Right hindlimb (tissue), 1 donor: Measurements from ENCODE around the gene CMTM8.
A peak's percentile ranks its signal among the peaks of the same experiment; 100 is the strongest.
"Not testable (repeated sequence)": the region's sequence is repeated elsewhere in the genome, so short reads cannot be mapped to it uniquely, and the experiment has no call there.

Experiments used
- DNase-seq: peaks from one replicate; pipeline ENCODE4 v3.0.0-alpha.2; 2018

CMTM8 gene, protein sequence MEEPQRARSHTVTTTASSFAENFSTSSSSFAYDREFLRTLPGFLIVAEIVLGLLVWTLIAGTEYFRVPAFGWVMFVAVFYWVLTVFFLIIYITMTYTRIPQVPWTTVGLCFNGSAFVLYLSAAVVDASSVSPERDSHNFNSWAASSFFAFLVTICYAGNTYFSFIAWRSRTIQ

GRCh38 chr3:32238453-32239306 is at the start of gene CMTM8:
Gene CMTM8, plus strand, starts transcription at chr3:32238680. Its CDS starts 293 bp downstream, at chr3:32238973.
- DNase-seq: peak; percentile 69

DNA sequence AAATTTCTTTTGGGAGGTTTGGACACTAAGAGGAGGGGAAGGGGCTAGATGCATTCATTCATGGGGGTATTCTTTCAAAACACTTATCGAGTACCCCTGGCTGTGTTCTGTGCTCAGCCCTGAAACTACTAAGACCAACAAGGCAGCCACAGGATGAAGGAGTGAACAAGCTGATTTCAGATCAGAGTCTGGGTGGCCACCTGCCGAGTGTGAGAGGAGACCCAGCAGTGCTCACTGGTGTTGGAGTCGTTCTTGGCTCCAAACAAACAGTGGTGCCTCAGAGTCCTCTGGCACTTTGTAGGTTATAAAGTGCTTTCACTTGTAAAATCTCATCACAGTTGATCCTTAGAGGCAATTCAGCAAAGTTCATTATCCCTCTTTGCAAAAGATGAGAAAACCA is 48.8 kb upstream of the CMTM8 start:
- no peak for DNase-seq

DNA sequence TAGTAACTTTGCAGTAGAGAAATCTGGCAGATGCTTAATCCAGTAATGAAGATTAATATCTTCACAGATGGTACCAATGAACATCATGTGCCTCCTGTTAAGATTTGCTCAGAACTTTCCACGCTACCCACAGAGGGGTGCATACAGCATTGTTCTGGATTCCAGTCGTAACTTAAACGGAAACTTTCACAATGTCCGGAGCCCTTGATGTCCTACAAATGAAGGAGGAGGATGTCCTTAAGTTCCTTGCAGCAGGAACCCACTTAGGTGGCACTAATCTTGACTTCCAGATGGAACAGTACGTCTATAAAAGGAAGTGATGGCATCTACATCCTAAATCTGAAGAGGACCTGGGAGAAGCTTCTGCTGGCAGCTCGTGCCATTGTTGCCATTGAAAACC is 47.9 kb upstream of the CMTM8 start:
- not testable (repeated sequence) for DNase-seq

DNA sequence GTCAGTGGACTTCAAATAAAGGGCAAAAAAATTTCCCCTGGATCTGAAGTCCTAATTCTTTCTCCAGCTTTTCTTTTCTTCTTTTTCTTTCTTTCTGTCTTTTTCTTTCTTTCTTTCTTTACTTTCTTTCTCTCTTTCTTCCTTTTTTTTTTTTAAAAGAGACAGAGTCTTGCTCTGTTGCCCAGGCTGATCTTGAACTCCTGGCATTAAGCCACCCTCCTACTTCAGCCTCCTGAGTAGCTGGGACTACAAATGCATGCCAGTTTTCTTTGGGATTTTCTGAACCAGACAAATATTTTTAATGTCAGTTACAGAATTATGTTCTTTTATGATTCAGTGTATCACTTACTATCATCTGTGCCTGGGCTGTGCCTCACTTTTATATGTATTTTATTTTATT is 45.4 kb upstream of the CMTM8 start:
- DNase-seq: no peak

DNA sequence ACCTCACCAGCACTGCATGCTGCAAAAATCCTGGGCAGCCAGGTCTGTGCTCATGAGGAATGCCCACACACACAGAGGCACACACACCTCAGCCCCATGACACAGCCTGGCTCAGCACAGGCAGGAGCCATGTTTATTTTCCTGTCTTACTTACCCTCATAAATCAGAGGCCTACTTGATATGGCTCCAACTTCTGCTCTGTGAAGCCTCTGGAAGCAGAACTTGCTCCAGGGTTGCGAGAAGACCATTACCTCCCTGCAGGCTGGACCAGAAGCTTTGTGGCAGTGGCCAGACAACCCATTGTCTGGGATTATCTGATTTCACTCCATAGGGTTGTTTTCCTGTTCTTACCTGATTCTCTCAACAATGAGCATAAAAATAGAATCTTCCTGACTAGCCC is 43.8 kb upstream of the CMTM8 start:
- no peak for DNase-seq

- no peak for DNase-seq
Observed at GRCh38 chr3:32195995-32196540, 42.4 kb upstream of the CMTM8 start.

DNA sequence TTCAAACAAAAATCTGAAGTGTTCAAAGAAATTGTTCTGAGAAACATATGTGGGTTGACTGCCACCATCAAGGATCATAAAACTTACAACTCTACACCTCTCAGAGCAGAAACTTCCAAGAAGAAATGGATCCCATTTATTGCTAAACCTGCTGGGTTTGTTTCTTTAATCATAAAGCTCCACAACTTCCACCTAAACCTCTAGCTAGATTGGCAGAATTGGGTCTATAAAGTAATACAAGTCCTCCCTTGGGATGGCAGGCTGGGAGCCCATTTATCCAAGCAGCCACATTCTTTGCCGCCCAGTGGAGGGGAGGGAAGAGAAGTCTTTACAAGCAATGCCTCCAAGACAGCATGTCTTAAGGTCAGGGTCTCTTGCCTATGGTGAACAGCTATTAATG is 40.5 kb upstream of the CMTM8 start:
- no peak for DNase-seq

- no peak for DNase-seq
Observed at GRCh38 chr3:32198714-32199113, 39.8 kb upstream of the CMTM8 start.

GRCh38 chr3:32200490-32200889 is 38.0 kb upstream of the CMTM8 start:
- DNase-seq: peak; percentile 77

- no peak for DNase-seq
Observed at GRCh38 chr3:32200992-32201758, 37.3 kb upstream of the CMTM8 start.

DNA sequence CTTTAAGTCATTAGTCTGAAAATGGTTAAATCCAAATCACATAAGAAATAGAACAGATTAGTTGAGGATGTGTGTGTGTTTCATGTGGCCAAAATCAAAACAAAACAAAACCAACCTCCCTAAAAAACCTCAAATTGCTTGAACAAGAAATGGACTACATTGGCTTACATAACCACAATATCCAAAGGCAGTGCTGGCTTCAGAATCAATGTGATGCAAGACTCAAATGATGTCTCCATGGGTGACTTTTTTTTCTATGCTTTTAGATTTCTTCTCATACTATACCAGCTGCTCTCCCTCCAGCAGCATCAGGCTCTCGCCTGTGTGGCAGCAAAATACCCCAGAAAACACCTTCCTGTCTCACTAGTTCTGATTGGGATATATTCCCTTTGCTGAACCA is 36.0 kb upstream of the CMTM8 start:
- no peak for DNase-seq

DNA sequence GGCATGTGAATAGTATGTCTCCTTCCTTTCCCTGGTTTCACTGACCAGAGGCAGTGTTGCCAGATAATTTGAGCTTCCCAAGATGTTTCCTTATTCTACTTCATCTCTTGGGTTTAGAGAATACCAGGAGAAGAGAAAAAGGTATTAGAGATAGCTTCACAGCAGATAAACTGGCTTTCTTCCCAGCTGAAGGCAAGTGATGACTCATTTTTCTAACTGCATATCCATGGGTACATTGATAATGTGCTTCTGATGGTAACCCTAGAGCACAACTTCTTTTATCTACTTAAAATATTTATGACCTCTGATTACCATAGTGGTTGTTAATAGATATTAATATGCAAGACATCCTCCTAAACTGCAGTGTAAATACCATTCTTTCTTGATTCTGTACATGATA is 34.6 kb upstream of the CMTM8 start:
- no peak for DNase-seq

DNA sequence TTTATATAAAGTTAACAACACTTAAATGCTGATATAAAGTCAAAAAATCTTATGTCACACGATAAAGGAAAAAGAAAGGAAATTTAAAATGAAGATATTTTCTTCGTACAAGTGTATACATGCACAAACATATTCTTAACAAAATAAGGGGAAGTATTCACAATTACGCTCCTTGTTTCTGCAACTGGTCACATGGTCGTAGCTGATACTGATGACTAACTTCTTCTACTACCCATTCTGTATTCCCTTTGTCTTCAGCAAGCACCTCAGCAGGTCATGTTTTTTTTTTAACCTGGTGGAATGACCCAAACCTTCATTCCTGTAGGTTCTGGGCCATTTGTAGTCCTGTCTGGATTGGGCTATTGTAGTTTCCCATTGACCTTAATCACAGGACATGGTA is 30.0 kb upstream of the CMTM8 start:
- DNase-seq: no peak

DNA sequence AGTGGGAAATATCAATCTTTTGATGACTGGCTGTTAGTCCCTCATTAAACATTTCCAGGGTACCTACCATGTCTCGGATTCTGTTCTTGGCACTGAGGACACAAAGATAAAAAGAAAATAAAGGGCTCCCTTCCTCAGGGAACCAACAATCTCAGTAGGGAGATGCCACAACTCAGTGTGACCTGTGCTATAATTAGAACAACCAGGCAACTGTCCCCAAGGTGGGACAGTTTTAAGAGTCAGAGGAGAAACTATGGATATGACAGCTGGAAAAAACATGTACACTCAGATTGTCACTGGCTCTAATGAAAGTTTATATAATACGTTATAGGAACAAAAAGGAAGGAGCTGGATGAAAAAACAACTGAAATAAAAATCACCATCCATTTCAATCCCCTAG is 23.3 kb upstream of the CMTM8 start:
- DNase-seq: no peak

DNA sequence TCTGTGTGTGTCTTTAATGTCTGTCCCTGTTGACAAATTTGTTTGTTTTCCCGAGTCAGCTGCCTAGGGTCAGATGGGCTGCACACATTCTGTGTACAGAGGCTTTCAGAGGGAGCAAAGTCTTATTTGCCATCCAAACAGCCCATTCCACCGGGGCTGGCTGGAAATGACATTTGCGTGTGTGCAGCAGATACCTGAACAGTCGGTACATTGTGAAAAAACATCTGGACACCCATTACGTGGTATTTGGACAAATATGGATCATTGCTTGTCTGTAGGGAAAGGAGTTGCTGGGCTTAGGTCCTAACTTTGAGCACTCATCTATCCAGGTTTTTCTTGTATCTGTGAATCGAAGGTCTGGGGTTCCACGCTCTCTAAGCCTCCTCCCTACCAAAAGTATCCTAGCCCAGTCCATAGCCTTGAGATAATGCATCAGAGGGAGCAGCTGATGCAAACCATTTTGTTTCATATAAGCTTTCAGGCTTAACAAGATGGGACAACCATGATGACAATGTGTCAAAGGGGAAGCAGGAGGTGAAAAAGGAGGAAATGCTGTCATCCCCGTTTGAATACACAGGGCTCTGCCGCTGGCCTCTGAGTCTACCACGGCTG is 22.2 kb upstream of the CMTM8 start:
- no peak for DNase-seq

DNA sequence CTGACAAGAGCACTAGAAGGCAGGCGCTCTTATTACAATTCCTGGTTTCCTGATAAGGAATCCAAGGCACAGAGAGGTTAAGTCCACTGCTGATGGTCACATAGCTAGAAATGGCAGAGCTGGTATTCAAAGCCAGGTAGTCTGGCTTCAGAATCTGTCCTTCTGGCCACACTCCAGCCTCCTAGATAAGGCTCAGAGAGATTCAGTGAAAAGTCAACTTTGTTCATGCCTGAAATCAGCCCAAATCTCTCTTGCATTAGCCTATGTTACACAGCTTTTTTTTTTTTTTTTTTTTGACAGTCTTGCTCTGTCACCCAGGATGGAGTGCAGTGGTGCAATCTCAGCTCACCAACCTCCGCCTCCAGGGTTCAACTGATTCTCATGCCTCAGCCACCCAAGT is 21.1 kb upstream of the CMTM8 start:
- DNase-seq: no peak

GRCh38 chr3:32219537-32219936 is 18.9 kb upstream of the CMTM8 start:
- DNase-seq: no peak

DNA sequence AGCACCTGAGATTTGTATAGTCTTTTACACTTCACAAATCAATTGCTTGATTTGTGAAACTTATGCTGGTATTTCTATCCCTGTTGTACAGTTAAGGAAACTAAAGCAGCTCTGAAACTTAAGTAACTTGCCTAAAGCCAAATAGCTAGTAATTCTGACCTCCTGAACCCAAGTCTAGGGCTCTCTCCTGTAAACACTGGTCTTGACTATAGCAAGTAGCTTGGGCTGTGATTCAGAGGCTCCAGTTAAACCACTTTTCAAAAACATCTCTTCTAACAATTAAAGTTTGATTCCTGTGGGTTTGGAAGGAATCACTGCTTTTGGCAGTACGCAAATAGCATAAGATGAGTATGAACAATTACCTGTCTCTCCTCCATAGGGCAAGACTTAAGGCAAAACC is 18.5 kb upstream of the CMTM8 start:
- no peak for DNase-seq

GRCh38 chr3:32222950-32223349 is 15.5 kb upstream of the CMTM8 start:
- no peak for DNase-seq

DNA sequence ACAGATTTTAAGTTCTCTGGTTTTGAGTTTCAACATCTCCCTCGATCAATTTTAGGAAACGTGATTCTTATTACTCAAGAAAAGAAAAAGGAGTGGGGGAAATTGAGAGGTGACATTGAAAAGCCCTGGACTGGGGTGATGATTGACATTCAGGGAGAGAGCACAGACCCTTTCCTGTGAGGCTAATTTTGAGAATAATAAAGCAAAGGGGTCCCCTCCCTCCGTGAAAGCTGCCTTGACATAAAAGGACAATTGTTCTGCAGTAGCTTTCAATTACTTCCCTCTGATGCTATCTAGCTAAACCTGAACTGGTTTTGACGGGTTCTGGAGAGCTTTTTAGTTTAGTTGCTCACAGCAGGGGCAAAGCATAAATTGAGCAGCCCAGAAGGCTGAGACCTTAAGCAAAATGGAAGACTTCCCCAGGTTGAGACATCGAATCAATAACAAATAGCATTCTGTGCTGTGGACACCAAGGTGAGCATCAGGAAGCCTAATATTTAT is 14.4 kb upstream of the CMTM8 start:
- DNase-seq: no peak

- no peak for DNase-seq
Observed at GRCh38 chr3:32226875-32227500, 11.5 kb upstream of the CMTM8 start.

DNA sequence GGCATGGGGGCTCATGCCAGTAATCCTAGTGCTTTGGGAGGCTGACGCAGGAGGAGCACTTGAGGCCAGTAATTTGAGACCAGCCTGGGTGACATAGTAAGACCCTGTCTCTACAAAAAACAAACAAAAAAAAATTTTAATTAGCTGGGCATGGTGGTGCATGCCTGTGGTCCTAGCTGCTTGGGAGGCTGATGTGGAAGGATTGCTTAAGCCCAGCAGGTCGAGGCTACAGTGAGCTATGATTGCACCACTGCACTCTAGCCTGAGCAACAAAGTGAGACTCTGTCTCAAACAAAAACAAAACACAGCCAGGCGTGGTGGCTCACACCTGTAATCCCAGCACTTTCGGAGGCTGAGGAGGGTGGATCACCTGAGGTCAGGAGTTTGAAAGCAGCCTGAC is 9.7 kb upstream of the CMTM8 start:
- not testable (repeated sequence) for DNase-seq
